Fibroblast of skin of right quadriceps (primary cell): ENCODE data around the gene UBE2L6.

ENCODE experiments used
- DNase-seq: peaks from one replicate; pipeline ENCODE4 v3.0.0-alpha.2; 2013

The UBE2L6 gene

DNA sequence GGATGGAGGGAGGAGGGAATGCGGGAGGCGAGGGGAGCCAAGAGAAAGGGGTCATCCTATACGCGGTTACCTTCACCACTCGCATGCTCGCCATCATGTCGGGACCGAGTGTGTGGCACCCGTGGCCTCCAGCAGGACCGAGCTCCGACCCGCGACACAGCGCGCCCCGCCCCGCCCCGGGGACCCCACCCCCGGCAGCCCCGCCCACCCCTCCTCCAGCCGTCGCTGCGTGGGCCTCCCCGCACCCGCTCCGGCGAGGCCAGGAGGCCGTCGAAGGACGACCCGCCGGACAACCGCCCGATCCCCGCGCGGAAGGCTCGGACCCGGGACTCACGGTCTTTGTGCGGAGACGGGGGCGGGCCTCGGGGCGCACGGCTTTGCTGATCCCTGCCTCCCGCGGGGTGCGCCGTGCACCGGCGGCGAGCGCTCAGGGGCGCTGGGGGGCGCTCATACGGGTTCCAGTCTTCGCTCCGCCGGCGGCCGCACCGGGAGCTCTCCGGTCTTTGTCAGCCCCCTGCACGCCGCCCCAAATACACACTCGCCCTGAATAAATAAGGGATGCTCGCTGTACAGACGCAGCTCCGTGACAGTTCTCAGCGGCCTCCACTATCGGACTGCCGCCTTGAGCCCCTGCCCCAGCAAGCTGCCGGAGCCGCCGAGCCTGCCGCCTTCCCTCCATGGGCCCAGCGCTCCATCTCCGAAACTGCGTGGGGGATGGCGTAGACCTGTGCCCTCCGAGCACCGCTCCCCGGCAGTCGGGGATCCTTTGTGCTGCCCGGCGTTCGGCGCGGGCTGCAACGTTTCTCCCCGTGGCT lies at the start of gene UBE2L6:
Gene UBE2L6 (minus strand): TSS at position 158 of the 815 bp plus-strand sequence. CDS start 61 bp downstream, at position 97.
- DNase-seq = peak; percentile 40

DNA sequence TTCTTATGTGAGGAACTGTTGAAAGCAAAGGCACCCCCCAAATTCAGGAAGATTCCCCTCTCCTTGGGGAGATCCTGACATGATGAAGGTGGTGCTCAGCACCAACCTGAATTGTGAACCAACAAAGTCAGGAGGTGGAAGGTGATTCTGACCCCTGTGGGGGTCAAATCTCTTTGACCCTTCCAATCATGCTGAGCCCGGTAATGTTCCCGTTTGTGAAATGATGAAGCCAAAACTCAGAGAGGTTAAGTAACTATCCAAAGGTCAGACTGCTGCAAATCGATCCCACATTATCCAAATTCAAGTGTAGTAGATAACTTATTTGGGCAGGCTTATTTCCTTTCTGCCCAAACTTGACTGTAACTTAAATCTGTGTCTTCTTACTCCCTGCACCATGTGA lies 49.1 kb upstream of the UBE2L6 start:
- DNase-seq = no peak

DNA sequence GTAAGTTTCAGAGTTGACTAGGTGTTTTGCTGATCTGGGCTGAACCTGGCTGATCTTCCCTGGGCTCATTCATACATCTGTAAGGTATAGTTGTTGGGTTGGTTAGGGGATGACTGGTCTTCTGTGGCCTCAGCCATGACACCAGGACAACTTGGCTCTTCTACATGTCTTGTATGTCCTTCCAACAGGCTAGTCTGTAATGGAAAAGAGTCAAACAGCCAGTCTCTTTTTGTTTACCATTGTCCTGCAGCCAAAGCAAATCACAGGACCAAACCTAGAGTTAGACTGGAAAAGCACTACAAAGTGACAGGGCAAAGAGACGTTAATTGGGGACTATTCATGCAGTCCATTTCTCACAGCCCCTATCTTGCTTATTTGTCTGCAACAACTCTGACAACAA lies 47.8 kb upstream of the UBE2L6 start:
- DNase-seq = no peak

DNA sequence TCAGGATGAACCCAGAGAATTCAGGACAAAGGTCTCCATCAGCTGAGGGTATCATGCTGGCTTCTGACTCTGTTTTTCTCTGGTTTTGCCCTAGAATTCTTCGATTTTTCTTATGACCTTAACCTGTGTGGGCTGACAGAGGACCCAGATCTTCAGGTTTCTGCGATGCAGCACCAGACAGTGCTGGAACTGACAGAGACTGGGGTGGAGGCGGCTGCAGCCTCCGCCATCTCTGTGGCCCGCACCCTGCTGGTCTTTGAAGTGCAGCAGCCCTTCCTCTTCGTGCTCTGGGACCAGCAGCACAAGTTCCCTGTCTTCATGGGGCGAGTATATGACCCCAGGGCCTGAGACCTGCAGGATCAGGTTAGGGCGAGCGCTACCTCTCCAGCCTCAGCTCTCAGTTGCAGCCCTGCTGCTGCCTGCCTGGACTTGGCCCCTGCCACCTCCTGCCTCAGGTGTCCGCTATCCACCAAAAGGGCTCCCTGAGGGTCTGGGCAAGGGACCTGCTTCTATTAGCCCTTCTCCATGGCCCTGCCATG lies 46.8 kb upstream of the UBE2L6 start:
- no peak for DNase-seq

DNA sequence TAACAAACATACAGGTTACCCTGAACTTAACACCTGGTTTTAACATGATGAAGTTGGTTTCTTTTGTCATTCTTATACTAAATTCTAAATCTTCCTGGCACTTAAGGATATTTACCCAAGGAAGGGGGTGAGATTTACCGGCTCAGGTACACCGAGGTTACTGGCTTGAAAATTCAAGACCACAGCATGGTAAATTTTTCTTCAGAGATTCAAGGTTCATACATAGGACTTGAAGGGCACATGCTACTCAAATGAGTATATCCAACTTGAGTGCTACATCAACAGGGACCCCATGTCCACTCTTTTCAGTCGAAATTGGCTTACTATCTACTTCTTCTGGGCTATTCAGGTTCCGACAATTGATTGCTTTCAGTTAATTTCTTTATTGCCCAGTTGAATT lies 42.7 kb upstream of the UBE2L6 start:
- no peak for DNase-seq

DNA sequence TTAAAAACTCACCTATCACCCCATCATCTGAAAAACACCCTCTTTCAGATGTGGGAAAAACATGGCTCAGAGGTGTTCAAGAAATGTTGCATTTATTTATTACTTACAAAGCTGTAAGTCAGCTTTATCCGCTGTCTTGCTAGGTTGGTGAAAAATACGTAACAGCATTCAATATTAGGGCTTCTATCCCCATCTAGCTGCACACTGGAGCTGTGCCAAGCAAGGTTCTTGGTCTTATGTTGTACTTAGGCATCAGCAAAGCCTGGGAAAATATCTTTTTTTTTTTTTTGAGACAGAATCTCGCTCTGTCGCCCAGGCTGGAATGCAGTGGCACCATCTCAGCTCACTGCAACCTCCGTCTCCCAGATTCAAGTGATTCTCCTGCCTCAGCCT lies 37.6 kb upstream of the UBE2L6 start:
- DNase-seq = no peak

DNA sequence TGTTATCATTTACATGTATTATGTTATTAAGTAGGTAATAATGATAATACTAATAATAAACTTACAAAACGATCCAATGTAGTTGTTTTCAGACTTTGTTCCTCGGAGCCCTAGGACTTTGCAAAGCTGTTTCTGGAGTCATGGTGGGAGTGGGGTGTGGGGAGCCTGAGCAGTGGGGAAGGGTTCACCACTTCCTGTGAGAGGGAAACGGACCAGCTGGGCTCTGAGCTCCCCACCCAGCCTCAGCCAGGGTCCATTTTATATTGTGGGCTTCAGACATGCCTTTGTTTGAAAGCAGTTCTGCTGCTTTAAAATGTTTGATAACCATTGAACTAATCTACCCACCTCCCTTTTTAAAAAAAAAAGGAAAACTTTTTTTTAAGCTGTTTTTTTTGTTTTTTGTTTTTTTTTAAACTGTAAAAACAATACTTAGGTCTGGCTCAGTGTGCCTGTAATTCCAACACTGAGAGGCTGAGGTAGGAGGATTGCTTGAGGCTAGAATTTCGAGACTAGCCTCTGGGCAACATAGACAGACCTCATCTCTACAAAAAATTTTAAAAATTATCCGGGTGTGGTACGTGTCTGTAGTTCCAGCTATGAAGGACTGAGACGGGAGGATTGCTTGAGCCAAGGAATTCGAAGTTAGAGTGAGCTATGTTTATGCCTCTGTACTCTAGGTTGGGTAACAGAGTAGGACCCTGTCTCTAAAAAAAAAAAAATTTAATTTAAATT lies 37.0 kb upstream of the UBE2L6 start:
- DNase-seq = no peak

DNA sequence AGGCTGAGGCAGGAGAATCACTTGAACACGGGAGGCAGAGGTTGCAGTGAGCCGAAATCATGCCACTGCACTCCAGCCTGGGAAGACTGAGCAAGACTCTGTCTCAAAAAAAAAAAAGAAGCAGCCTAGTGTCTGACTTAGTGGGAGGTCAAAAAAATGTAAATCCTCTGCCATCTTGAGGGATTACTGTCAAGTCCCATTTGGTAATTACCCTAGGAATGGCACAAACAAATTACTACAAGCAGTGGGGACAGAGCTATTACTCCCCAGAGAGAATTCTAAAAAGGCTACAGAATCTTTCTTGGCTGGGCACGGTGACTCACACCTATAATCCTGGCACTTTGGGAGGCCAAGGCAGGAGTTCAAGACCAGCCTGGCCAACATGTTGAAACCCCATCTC lies 33.8 kb upstream of the UBE2L6 start:
- no peak for DNase-seq

DNA sequence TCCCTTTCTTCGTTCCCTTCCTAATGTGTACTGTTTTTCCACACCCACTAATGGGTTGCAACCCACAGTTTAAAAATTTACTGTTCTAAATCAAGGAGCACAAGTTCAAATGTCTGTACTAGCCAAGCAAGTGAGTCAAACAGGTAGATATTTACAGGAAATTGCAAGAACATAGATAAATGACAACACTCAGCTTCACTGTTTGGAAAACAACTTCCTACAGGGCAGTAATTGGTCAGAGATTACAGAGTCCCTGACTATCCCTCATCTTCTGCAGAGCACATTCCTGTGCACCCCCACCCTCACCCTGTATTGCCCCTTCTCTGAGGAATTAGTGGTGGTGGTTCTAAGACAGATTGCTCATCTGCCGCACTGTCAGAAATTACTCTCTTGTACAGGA lies 31.9 kb upstream of the UBE2L6 start:
- no peak for DNase-seq

DNA sequence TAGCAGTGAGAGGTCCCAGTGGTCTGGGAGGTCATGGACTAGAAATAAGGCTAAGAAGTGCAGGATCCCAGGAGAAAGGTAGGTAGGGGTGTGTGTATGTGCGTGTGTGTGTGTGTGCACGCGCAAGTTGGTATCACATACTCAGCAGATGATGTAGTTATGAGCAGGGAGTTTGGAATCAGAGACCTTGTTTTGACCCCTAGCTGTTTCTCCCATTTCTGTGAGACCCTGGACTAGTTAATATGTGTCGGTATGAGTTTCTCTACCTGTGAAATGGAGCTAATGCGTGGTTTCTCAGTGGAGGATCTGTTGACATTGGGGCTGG lies 31.3 kb upstream of the UBE2L6 start:
- DNase-seq = peak; percentile 64

DNA sequence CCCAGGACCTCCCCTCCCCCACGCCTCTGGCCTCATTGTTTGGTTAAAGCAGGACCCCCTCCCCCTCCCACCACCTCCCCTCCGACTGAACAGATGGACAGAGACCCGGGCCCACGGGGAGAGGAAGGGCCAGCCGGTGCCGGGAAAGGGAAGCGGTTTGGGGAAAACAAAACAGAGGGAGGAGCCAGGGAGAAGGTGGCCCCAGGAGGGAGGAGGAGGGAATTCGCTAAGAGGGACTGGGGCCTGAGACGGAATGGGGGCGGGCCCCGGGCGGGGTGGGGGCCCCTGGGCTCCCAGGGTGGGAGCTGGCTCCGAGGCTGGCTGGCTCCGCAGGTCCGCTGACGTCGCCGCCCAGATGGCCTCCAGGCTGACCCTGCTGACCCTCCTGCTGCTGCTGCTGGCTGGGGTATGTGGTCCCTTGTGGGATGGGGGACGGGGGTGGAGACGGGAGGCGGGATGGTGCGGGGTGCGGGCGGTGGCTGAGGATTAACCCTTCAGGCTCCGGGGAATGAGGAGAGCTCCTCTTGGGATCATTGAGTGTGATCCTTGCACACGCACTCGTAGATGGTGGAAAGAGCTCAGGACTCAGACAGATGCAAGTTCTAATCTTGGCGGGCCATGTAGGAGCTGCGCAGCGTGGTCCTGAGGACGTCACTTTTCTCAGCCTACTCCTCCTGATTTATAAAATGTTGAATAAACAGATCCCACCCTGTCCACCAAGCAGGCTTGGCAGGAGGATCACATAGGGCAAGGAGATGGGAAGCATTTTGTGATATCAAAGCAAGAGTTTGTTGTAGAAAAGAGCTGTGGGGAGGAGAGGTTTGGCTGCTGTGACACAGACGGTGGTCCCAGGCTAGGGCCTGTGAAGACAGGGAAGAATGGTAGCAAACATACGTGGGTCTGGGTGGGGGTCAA lies 30.7 kb upstream of the UBE2L6 start:
- DNase-seq = peak; percentile 63

DNA sequence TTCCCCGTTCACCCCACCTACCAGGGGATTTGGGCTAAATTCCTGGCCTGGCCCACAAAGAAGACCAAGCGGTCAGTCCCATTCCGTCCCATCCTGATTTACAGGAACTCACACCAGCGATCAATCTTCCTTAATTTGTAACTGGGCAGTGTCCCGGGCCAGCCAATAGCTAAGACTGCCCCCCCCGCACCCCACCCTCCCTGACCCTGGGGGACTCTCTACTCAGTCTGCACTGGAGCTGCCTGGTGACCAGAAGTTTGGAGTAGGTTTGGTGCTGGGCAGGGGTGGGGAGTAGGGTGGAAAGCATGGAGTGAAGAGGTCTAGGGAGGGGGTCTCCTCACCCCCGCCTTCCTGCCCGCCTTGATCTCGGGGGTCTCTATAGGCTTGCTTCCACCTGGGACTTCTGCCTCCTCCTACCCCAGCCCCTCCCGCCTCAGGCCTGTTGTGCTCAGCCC lies 30.0 kb upstream of the UBE2L6 start, which contains the start of gene SERPING1:
Gene SERPING1 (plus strand): TSS at position 225 of the 455 bp plus-strand sequence. CDS start 586 bp downstream, outside the sequence.
- no peak for DNase-seq

DNA sequence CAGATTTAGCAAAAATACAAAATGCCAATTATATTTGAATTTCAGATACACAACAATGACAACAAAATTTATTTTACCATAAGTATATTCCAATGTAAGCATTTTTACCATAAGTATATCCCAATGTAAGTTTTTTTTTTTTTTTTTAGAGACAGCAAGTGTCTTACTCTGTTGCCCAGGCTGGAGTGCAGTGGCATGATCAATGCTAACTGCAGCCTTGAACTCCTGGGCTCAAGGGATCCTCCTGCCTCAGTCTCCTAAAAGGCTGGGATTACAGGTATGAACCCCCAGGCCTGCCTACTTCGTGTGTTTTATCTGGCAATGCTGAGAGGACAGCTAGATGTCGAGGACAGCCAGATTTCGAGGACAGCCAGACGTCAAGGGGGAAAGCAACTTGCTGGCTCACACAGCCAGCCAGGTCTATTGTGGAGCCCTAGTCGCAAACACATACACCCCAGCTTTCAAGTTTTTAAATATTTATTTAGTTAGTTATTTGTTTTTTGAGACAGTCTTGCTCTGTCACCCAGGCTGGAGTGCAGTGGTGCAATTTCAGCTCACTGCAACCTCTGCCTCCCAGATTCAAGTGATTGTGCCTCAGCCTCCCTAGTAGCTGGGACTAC lies 28.9 kb upstream of the UBE2L6 start:
- no peak for DNase-seq

DNA sequence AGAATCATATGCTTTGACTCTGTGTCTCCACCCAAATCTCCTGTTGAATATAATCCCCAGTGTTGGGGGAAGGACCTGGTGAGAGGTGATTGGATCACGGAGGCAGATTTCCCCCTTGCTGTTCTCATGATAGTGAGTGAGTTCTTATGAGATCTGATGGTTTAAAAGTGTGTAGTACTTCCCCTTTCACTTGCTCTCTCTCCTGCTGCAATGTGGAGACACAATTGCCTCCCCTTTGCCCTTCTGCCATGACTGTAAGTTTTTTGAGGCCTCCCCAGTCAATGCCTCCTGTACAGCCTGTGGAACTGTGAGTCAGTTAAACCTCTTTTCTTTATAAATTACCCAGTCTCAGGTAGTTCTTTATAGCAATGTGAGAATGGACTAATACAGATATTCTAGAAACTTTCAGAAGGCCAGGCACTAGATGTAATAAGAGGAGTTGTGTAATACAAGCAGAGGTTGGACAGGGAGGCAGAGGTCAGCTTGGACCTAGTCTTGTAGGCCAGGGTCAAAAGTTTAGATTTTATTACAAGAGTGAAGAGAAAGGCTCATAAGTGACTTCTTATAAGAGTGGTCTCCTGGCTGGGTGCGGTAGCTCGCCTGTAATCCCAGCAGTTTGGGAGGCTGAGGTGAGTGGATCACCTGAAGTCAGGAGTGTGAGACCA lies 20.7 kb upstream of the UBE2L6 start:
- DNase-seq = no peak

DNA sequence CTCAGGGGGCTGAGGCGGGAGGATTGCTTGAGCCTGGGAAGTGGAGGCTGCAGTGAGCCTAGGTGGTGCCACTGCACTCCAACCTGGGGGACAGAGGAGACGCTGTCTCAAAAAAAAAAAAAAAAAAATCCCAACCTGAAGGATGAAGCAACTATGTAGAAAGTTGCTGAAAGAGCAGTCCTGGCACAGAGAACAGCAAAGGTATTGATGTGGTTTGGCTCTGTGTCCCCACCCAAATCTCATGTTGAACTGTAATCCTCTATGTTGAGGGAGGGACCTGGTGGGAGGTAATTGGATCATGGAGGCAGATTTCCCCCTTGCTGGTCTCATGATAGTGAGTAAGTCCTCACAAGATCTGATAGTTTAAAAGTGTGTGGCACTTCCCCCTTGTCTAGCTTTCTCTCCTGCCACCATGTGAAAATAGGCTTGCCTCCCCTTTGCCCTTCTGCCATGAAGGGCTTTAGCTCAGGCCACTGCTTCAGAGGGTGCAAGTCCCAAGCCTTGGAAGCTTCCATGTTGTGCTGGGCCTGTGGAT lies 19.3 kb upstream of the UBE2L6 start:
- DNase-seq = no peak

DNA sequence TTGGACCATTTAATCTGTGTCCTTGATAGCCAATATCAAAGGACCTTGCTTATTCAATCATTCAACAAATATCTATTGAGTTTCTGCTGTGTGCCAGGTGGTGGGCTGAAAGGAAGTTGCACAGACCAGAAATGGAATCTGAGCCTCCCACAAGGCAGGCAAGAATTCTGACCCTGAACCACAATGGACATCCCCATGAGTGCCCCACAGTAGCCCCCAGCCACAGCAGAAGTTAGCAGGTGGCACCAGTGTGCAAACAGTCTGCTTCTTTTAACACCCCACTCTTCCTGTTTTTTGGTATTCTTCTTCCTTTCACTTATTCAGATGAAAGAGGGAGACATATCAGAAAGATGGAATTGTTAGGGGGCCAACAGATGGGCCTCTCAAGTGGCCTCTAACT lies 17.8 kb upstream of the UBE2L6 start:
- DNase-seq = no peak

DNA sequence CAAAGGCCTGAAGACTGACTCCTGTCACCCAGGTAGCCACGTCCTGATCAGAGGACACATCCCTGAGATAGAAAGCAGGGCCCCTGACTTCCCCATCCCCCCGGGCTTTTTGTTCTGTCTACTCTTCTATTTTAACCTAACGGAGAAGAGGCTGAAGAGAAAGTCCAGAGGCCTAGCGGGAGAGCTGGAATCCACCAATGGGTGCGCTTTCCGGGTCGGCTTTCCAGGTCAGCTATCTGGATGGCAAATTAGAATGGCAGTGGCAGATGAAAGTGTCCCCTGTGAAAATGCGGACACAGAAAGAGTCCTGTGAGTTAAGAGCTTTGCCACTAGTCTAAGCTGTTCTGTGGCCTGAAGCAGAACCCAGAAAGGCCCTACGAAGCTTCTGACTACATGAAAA lies 16.9 kb upstream of the UBE2L6 start:
- no peak for DNase-seq

DNA sequence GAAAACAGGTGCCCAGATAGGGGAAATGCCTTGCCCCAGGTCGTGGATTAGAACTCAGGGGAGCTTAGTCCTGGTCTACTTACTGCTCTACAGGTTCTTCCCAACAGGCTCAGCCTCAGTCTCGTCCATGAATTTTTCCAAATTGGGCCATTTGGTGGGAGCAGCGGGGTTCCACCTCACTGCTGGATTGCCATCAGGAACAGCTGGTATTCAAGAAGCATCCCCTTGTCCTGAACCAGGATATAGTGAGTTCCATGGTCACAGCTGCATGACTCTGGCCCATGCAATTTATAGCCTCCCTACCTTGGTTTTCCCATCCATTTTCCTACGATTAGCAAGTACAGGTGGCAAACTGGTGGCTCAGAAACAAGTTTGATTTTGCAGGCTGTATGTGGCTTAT lies 6.6 kb upstream of the UBE2L6 start:
- no peak for DNase-seq

DNA sequence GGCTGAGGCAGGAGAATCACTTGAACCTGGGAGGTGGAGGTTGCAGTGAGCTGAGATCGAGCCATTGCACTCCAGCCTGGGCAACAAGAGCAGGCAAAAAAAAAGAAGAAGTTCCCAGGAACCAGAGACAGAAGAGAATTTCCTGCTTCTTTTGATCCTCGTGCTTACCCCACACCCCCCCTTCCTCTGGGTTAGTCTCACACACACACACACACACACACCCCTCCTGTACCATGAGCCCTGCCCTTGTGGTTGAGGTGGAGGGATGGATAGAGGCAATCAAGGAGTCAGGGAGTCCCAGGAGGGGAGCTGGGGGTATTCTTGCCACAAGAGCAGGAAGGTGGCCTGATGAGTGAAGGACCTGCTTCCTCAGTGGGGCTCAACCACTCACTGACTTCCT lies 4.1 kb upstream of the UBE2L6 start:
- no peak for DNase-seq

DNA sequence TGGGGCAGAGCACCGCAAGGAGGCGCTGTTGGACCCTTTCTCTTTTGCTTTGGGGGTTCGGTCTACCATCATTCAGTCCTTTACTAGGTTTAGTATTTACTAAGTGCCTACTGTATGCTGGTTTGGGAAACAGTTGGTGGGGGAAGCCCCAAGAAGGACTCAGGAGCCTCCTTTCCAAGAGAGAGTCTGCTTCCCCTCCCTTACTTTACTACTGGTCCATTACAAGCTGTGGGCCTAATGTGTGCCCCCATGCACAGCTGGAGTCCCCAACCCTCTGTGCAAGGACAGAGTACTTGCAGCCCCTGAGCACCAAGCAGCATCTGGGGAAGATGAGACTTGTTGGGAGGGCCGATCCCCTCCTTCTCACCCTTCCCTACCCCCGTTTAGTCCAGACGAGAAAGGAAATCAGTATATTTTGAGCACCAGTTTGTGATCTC lies 876 bp upstream of the UBE2L6 start:
- DNase-seq = peak; percentile 71

DNA sequence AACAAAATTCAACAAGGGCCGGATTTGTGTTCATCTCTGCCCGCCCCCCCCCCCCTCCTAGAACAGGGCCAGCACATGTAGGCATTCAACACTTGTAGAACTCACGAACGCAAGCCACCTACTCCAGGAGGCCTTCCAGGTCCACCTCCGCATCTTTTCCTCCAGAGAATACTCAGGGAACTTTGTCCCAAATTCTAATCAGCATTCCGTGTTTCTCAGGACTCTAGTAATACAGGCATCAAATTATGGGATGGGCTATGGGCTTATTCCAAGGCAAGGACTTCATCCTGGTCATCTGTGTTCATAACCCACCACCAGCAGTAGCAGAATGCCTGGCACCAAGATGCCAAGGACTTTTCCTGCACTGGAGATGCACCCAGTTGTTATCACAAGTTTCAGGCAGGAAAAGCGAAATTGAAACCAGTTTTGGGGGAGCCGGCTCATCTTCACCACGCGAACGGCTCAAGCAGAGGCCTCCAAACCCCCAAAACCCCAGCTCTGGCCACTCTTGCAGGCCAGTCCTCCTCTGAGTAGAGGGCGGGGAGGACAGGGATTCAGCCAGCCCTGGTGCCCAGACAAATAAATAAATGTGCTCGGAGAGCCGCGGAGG lies 462 bp downstream of the UBE2L6 start:
- no peak for DNase-seq
